Activated CD4-positive, alpha-beta T cell treated with anti-CD3 and anti-CD28 coated beads for 4 hours (primary cell): ENCODE data around the gene UNC13B.
"Not testable (repeated sequence)": the region's sequence is repeated elsewhere in the genome, so short reads cannot be mapped to it uniquely, and the experiment has no call there.

Source experiments
- DNase-seq, 2 donors: peaks; one replicate each; pipeline ENCODE4 v3.0.0-alpha.2; 2020

Gene UNC13B

DNA sequence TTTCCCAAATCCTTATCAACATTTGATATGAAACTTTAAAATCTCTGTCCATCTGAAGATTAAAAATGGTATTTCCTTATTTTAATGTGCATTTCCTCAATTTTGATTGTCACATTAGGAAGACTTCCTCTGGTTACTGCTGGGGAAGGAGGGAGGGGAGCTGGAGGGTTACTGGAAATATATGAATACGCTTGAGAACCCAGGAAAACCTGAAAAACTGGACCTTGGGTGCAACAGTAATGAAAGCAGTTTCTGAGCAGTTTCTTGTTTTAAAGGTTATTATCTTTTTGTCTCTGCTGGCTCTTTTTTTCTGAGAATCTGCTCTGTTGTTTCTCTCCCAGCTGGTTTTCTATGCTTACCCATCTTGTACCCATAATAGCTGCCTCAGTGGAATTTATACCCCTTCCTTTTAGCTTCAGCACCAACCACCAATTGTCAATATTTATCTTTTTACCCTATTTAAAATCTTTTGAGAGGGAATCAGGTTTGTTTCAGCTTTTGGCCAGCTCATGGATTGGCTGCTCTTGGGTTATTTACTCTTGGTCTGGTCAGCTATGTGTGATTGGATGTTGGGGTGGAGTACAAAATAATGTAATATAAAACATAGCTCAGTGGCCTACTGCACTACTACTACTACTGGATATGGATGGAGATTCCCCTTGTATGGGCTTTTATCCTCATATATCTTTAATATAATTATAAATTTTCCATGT lies 67.4 kb downstream of the UNC13B start:
- no peak for DNase-seq

DNA sequence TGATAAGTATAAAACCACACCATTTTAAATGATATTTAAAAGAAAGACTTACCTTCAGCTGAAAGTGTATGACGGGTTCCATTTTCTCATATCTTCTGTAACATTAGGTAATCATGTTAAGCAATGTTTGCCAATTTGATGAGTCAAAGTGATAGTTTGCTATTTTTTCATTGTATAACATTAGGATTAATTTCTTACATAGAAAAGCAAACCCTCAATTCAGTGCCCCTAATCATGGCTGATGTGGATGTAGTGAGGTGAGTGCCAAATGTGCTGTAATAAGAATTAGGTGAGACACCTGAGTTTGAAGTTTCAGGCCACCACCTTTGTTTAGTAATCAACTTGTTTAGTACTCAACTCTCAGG lies 68.0 kb downstream of the UNC13B start:
- DNase-seq = no peak

DNA sequence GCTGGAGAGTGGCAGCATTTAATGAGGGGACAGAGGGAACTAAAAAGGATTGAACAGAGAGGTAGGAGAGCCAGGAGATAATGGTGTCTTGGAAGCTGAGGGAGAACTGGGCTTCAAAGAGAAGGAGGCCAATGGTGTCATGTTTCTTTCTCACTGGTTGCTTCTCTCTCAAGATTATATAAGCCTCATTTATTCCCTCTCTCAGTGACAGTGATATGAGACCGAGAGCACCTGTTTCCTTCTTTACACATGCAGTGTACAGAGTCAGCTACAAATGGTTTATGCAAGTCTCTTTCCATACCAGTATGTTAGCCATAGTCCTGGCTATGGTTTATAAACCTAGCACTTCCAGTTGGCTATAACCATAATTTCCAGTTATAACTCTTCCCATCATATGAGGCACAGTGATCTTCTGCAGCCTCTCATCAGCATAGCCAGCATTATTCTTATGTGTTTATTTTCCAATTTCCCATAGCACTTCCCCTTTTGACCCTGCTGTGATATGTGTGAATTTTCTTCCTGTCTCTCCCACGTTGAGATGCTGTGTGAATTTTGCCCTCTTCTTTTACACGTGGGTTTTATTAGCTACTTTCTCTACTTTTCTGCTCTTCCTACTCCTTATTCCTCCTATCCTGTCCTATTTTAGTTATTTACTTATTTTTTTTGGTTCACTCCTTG lies 71.2 kb downstream of the UNC13B start:
- DNase-seq = no peak

DNA sequence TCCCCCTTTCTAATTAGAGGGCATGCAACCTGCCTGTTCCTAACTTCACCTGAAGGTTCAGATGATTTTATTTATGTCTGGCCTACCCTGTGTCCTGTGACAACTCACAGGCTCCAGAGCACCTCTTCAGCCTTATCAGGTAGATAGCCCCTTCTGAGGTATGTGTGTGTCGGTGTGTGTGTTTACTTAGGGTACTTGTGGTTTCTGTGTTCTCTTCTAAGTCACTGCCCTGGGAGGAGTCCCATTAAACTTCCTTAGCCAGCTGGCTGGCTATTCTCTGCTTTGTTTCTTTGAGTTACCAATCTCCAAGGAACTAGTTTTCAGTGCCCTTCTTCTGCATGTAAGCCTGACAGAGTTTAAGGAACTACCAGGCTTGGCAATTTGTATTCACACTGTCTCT lies 74.9 kb downstream of the UNC13B start:
- DNase-seq = no peak

DNA sequence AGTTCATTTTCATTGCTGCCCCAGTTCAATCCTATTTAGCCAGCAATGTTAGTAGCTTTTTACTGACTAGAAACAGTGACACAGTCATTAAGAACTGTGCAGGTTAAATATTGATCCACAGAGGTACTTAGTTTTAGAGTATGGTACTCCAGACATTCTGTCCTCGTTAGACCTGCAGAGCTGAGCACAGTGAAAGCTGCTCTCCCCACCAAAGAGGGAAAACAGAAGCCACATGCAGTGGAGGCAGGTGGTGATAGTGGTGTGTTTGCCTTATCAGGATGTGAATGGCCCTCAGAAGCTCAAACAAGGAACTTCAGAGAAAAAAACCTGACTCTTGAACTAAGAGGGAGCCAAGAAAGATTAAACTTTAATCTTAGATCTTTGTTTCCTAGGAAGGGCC lies 75.5 kb downstream of the UNC13B start:
- DNase-seq = no peak

DNA sequence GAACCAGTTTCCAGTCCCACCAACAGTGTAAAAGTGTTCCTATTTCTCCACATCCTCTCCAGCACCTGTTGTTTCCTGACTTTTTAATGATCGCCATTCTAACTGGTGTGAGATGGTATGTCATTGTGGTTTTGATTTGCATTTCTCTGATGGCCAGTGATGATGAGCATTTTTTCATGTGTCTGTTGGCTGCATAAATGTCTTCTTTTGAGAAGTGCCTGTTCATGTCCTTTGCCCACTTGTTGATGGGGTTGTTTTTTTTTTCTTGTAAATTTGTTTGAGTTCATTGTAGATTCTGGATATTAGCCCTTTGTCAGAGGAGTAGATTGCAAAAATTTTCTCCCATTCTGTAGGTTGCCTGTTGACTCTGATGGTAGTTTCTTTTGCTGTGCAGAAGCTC lies 84.1 kb downstream of the UNC13B start:
- not testable (repeated sequence) for DNase-seq

DNA sequence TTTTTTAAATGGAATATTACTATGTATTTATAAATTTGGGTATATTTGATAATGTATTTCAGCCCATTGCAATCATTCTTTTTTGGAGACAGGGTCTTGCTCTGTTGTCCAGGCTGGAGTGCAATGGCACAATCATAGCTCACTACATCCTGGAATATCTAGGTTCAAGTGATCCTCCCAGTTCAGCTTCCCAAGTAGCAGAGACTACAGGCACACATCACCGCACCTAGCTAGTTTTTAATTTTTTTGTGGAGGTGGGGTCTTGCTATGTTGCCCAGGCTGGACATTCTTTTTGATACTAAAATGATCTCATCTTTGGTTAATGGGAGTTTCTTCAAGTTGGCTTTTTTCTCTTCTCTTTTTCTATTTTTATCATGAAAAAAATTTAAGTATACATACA lies 91.3 kb downstream of the UNC13B start:
- no peak for DNase-seq

DNA sequence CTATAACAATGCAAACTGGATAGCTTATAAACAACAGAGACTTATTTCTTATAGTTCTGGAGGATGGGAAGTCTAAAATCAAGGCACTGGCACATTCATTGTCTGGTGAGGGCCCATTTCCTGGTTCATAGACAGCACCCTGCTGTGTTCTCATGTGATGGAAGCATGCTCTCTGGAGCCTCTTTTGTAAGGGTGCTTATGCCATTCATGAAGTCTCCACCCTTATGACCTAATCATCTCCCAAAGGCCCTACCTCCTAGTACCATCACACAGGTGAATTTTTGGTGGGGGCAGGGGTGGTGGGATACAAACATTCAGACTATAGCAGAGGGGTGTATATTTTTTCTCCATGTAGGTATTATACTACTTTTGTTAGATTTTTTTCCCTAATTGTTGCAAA lies 92.4 kb downstream of the UNC13B start:
- DNase-seq = no peak

DNA sequence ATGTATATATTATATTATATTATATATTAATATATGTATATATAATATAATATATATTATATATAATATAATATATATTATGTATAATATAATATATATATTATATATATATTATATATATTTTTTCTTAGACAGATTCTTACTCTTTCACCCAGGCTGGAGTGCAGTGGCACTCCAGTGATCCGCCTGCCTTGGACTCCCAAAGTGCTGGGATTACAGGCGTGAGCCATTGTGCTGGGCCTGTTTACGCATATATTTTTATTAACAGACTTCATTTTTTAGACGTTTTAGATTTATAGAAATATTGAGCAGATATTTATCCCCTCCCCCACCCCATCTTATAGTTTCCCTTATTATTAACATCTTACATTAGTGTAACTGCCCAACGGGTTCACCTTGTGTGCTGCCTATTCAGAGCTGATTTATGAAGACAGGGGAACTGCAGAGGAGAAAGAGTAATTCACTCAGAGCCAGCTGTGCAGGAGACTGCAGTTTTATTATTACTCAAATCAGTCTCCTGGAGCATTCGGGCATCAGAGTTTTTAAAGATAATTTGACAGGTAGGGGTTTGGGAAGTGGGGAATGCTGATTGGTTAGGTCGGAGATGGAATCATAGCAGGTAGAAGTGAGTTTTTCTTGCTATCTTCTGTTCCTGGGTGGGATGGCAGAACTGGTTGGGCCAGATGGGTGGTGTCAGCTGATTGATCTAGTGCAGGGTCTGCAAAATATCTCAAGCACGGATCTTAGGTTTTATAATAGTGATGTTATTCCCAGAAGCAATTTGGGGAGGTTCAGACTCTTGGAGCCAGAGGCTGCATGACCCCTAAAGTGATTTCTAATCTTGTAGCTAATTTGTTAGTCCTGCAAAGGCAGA lies 93.4 kb downstream of the UNC13B start:
- no peak for DNase-seq

DNA sequence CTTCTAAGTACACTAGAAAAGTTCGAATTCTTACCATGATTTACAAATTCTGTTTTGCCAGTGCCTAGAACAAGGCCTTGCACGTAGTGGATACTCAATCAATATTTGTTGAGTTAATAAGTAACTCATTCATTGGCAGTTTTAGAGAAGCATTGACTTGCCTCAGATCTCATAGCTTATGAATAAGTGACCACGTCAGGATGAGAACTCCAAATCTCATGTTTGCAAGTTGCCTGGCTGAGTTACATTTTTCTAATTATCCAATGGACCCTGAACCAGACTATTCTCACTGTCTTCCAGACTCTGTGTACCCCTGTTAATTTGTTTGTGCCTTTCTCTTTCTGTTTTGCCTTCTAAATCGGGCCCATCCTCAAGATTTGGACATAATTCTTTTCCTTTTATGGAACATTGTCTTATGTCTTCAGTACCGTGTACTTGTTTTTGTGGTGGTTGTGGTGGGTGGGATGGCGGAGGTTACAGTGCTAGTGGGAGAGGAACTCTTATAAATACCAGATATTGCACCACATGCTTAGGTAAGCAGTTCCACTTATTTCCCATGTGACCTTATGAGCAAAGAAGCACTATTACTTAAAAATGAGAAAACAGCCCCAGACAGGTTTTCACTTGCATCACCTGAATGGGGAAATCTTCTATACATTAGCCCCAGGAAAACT lies 96.3 kb downstream of the UNC13B start:
- no peak for DNase-seq

DNA sequence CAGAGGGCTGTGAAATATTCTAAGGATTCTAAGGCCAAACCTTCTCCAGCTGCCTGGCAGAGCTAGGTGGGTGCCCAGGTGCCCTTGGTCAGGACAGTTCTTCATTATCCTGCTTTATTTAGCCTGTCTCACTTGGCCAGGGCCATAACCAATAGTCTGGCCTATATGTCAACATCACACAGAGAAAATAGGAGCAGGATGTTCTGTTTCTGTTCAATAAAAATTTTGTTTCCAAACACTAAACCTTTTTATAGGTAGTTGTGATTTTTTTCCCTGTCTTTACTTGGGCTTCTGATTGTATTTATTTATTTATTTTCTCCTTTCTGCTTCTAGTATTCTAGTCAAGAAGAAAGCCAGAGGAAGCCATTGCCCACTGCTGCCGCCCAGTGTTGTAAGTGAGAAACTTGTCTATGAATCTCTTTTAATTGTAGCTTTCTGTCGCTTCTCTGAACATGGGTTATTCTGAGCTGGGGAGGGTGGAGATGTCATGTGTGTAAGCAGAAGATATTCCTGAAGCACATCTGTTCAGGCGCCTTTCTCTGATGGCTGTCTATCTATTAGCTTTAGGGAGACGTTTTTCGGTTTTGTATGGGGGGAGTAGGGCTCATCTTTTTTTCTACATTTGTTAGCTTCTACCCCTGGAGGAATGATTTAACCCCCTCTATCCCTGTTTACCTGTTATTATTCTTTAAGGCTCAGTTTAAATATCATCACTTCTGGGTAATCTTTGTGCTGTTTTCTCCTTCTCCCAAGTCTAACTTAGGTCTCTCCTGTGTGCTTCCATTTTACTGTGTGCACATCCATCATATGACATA lies 97.1 kb downstream of the UNC13B start:
- peak; percentile 33 to 42 for DNase-seq

DNA sequence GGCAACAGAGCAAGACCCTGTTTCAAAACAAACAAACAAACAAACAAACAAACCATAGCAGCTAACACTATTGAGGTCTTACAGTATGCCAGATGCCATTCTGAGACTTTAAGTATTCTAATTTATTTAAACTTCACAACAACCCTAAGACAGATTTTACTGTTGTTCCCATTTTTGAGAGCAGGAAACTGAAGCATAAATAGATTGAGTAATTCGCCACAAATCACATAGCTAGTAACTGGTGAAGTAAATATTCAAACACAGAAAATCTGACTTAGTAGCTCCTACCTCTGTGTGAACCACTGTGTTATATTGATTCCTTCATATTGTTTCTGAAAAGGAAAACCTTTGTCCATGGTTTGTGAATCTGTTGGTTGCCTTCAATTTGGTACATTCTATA lies 98.4 kb downstream of the UNC13B start:
- DNase-seq = no peak

DNA sequence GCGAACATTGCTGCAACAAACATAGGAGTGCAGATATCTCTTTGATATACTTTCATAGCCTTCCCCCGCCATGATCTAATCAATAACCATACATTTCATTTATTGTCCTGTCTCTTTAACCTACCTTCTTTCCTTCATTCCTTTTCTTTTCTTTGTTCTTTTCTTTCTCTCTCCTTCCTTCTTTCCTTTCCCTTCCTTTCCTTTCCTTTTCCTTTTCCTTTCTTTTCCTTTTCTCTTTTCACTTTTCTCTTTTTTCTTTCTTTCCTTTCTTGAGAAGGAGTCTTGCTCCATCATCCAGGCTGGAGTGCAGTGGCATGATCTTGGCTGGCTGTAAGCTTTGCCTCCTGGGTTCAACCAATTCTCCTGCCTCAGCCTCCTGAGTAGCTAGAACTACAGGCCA lies 100.3 kb downstream of the UNC13B start:
- DNase-seq = no peak

DNA sequence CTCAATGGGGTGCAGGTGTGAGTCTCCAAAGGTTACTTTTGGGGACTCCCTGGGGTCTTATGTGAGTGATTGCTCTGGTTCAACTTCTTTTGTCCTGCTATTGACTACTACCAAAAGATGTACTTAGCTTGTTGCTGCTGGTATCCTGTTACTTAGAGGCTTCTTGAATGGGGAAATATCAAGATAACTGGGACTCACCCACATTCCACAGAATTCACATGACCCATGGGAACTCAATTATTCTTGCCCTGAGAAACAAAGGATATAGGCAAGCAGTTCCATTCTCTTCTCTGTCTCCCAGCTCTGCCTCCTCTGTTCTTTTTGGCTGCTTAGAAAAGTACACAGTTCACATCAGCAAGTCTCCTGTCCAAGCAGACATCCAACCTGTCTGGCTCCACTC lies 105.9 kb downstream of the UNC13B start:
- no peak for DNase-seq

DNA sequence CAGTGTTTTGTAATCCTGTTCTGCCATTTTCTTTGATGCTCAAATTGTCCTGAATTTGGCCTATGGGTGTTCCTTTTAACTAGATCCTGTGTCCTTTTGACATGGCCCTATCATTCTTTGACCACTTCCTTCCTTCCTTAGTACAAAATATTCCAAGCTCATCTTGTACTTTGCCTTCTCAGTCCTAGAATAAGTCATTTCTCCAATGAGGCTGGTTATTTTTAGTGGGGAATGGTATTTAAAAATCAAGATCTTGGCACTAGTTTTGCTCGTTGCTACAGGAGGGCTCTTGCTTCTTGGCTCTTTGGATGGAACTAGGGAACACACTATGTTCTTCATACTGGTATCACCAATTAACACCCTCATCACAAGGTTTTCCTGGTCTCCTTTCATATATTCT lies 108.1 kb downstream of the UNC13B start:
- DNase-seq = no peak

DNA sequence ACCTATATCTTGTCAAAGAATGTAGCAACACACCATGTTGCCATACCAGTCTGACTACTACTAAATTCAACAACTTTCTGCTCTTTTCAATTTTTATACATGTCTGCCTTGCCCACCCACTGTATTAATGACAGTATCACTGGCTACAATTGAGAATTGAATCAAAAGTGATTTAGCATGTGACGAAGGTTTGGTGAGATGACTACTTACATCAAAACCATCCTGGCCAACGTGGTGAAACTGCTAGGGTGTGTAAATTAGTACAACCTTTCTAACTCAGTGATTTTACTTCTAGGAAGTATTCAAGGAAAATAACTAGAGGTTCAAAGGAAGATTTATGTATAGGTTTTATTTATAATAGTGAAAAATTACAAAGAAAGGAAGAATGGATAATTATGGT lies 109.8 kb downstream of the UNC13B start:
- no peak for DNase-seq

DNA sequence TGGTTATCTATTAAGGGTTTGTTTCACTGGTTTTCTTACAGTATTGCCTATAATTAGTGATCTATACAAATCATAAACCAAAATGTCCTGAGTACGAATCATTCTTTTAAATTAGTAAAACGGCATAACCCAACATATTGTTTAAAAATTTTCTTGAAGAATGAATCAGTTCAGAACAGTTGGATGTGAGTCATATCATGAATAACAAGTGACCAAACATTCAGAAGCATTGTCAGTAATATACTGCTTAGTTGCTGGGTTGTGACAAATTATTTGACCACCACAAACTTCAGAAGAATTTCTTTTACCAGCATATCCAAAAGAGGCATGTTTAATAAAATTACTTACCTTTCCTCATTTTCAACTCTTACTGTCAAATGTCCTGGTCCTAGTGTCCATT lies 111.2 kb downstream of the UNC13B start:
- no peak for DNase-seq

DNA sequence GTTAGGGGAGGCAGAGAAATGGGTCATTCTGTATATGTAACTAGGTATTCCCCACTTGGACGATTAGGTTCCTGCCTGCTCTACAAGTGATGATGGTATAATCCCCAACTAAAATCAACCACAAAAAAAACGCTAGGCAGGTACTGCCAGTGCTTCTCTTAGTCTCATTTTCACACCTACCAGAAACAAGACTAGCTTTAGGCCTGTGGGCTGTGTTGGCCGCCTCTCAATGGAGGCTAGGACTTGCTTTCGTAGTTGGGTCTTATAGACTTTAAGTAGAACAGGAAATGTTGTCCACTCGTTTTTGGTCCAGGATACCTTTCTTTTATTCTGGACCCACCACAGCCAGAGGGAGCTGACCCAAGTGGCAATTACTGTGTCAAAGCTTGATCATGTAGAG lies 111.8 kb downstream of the UNC13B start:
- no peak for DNase-seq

DNA sequence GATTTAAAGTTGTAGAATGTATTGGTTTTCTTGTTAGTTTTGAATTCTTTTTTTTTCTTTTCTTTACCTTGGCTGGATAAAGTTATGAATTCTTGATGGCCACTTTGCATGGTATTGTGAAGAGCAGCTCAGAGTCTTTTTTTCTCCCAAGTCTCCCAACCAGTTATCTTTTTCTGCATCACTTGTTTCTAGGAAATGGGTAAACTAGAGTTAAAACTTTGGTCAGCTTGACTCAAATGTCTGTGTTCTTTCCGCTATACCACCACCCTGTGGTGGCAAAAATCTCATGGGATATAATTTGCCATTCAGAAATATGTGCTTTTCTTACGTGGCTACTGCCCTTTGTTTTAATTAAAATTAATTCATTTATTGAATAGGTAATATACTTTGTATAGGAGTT lies 113.2 kb downstream of the UNC13B start:
- no peak for DNase-seq

DNA sequence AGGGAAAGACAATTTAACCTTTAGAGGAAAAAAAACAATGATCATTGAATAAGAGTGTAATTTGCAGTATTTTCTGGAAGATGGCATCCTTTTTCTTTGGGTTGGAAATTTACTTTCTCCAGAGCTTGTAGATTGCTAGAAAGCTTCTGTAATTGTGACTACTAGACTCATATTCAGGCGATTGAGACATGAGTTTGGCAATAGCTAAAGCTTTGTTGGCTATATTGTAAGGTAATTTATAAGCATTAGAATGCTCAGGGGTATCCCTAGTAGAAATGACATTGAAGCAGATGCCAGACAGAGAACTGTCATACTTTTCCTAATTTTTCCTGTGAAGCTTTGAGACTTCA lies 115.3 kb downstream of the UNC13B start:
- DNase-seq = no peak

DNA sequence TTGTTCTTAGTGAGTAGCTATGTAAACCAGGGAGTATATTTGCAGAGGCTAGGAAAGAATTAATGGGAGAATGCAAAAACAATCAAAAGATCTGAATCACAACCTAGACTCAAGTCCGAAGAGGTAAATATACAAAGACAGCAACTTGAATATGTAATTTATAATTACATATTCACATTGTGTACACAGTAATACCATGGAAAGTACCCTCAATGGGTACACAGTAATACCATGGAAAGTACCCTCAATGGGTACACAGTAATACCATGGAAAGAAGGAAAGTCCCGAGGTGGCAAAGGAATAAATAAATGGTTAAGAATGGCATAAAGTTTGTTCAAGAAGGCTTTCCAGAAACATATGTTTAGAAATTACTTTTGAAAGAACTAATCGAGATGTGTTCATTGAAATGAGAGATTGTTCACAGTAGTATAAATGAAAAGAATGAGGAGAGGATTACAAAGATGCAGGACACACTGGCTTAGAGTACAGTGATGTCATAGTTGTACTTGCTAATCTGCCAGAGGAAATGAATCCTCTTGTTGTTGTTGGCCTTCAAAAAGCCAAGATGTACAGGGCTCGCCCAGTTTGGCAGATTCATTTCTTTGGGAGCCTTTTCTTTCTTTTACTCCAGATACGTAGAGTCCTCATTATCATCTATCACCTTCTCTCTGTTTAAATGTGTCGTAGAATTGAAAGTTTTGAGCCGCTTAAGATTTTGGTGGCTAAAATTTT lies 116.0 kb downstream of the UNC13B start:
- no peak for DNase-seq

DNA sequence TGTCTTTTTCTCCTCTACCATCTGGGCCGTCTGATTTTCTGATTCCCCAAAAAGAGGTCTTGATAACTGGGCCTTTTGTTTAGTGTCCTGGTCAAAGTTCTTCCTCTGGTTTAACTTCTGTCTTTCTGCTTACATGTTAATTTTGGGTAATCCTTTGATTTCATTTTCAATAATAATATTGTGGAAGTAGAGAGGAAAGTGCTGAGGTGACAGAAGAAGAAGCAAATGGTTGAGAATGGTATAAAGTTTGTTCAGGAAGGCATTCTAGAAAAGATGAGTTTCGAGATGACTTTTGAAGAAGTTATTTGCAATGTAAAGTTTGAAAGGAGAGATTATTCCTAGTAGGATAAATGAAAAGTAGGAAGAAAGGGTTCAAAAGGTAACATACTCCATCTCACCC lies 118.1 kb downstream of the UNC13B start:
- no peak for DNase-seq
